GM13976 (cell line): Measurements from ENCODE around the gene HES3.

Source experiments
- DNase-seq: peaks from one replicate; pipeline ENCODE4 v3.0.0; 2012; ENCODE audit warnings: low spot score
- CTCF ChIP-seq: IDR thresholded peaks from 2 replicates; pipeline ENCODE4 v1.5.1; 2012; ENCODE audit warnings: borderline replicate concordance, mild to moderate bottlenecking; ENCODE audit not compliant: insufficient read depth; ENCODE audit errors: extremely low read depth, missing control alignments, control extremely low read depth
- in situ Hi-C: fragments of 300-500 bp; cut with MboI; formaldehyde crosslinking; loops from one replicate; pipeline ENCODE4 v1.12.0; 2022; ENCODE audit warnings: low sequenced_read_pairs, mixed read lengths, inconsistent platforms; ENCODE audit not compliant: unreplicated experiment

HES3 gene, protein sequence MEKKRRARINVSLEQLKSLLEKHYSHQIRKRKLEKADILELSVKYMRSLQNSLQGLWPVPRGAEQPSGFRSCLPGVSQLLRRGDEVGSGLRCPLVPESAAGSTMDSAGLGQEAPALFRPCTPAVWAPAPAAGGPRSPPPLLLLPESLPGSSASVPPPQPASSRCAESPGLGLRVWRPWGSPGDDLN

GRCh38 chr1:6243993-6244392, at the start of gene HES3:
TSS of gene HES3 (plus strand) at chr1:6244179. CDS start at chr1:6244366, 187 bp downstream.
- TF ChIP-seq CTCF: no peak
- no peak for DNase-seq

DNA sequence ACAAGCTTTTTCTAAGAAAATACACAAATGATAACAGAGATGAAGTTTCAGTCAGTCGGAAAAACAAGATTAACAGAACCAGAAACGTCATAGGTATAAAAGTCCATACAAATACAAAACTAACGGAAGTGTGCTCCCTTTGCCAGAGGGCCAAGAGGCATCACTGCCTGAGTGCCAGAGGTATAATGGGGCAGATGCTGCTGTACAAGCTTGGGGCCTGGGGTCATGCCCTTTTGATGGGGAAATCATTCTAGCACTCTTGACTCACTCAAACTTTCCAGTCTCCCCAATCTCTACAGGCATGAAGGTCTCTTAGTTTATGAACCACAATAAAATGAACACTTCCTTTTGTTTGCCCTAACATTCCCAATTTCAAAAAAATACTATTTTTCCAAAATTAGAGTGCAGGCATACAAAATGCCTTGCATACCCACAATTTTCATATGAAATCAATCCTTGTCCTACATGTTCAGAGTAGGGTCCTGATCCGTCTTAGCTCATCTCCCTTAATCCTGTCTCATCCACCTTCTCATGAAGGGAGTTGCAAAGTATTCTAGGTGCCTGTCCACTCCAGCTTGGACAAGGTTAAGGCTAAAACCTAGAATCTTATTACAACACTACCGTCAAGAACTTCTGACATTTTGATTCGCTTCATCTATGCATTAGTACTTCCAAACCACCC, 46.1 kb upstream of the HES3 start:
- in situ Hi-C loops: no loop called here
- no peak for TF ChIP-seq CTCF

More at GRCh38 chr1:6243993-6244392, at the start of gene HES3:
- in situ Hi-C loops: no loop called here

GRCh38 chr1:6198646-6199297, 45.2 kb upstream of the HES3 start:
- TF ChIP-seq CTCF: no peak
- in situ Hi-C loops: no loop called here
- no peak for DNase-seq

More for the DNA sequence above, 46.1 kb upstream of the HES3 start:
- no peak for DNase-seq

GRCh38 chr1:6199298-6200187, 44.4 kb upstream of the HES3 start, which contains the start of gene RPL22:
TSS of gene RPL22 (minus strand) at chr1:6199595. CDS start at chr1:6199573, 22 bp downstream.
- in situ Hi-C loops: no loop called here
- no peak for TF ChIP-seq CTCF
- peak; percentile 94 for DNase-seq

- in situ Hi-C loops: no loop called here
- TF ChIP-seq CTCF: no peak
- no peak for DNase-seq
These were observed 43.7 kb upstream of the HES3 start for GRCh38 chr1:6200188-6200809.
